Activated CD8-positive, alpha-beta T cell treated with anti-CD3 and anti-CD28 coated beads for 36 hours (primary cell): Measurements from ENCODE around the gene YTHDF1. TPM values are rescaled to one million over a fixed set of nuclear protein-coding genes. Genes with fewer than 3 reads are reported as not detected.

Experiments used
- ATAC-seq: fragments of 200-7000 bp; cut with Tn5 transposase; one replicate; pipeline ENCODE4 v1.10.0; 2021; ENCODE audit warnings: mild to moderate bottlenecking, moderate library complexity
- CTCF ChIA-PET: fragments of 350-600 bp; sonication (Branson Sonifier 250); formaldehyde crosslinking; loops from one replicate; lab custom pipeline; 2021; ENCODE audit warnings: antibody characterized with exemption; lab: Charles Lee
- POLR2A ChIA-PET: fragments of 350-600 bp; sonication (Branson Sonifier 250); formaldehyde crosslinking; loops from one replicate; lab custom pipeline; 2021; ENCODE audit warnings: antibody characterized with exemption; lab: Charles Lee
- DNase-seq: peaks from one replicate; pipeline ENCODE4 v3.0.0-alpha.2; 2020
- H3K27ac Mint-ChIP-seq: one replicate; pipeline ENCODE4 v1.8.0; 2021; ENCODE audit warnings: mild to moderate bottlenecking, mixed read lengths
- H3K27me3 Mint-ChIP-seq: one replicate; pipeline ENCODE4 v1.8.0; 2021; ENCODE audit warnings: mixed read lengths
- H3K36me3 Mint-ChIP-seq: one replicate; pipeline ENCODE4 v1.8.0; 2021; ENCODE audit warnings: low read depth, mixed read lengths
- H3K4me1 Mint-ChIP-seq: one replicate; pipeline ENCODE4 v1.8.0; 2021; ENCODE audit warnings: low read depth, mixed read lengths
- H3K4me3 Mint-ChIP-seq: one replicate; pipeline ENCODE4 v1.8.0; 2021; ENCODE audit warnings: mild to moderate bottlenecking, moderate library complexity, mixed read lengths
- H3K9me3 Mint-ChIP-seq: one replicate; pipeline ENCODE4 v1.8.0; 2021; ENCODE audit warnings: mixed read lengths
- intact Hi-C: fragments of 100-400 bp; cut with micrococcal nuclease; formaldehyde crosslinking; loops from one replicate; pipeline ENCODE4 v1.10.0; 2022
- total RNA-seq, 2 experiments: library from RNA; stranded (reverse); gene quantifications; one replicate each; pipeline ENCODE4 v1.2.3, GENCODE V29; 2021
- TF ChIP-seq, protein P1 (sequence below): fragments of 200-600 bp; IDR thresholded peaks from one replicate; pipeline ENCODE4 v1.8.0; 2022; ENCODE audit warnings: antibody characterized with exemption, mild to moderate bottlenecking

The YTHDF1 gene
- total RNA-seq, 2 experiments from 2014 or later: 31.0 TPM

DNA sequence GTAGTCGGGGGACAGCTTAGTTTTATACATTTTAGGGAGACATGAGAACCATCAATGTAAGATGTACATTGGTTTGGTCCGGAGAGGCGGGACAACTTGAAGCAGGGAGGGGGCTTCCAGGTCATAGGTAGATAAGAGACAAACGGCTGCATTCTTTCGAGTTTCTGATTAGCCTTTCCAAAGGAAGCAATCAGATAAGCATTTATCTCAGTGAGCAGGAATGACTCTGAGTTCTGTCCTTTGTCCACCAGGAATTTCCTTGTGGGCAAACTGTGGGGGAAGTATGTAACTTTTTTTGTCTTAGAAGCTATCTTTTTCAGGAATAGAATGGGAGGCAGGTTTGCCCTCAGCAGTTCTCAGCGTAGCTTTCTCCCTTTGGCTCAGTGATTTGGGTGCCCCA, 1.4 kb downstream of the YTHDF1 start:
- intact Hi-C loops: no loop called here
- peaks cover 55% of the 10 kb centered on the region for H3K4me1 Mint-ChIP-seq
- POLR2A ChIA-PET: interaction anchor here (0.6 to 3.0 kb wide), 7 partner anchors 8 to 1044 kb away, joined by 3 to 13 read pairs (median 4); no protein-coding TSS in a partner anchor
- H3K4me3 Mint-ChIP-seq: peak overlapping the region; percentile 91
- H3K9me3 Mint-ChIP-seq: no peaks in the 10 kb centered on the region
- H3K36me3 Mint-ChIP-seq: peaks cover 42% of the 10 kb centered on the region
- H3K27ac Mint-ChIP-seq: peak overlapping the region; percentile 88
- CTCF ChIA-PET: interaction anchor here (1.0 to 7.7 kb wide), 8 partner anchors 10 to 242 kb away, joined by 3 to 82 read pairs (median 5); partner anchors contain the start of gene BIRC7
- no peaks in the 10 kb centered on the region for H3K27me3 Mint-ChIP-seq
- TF ChIP-seq, protein P1, sequence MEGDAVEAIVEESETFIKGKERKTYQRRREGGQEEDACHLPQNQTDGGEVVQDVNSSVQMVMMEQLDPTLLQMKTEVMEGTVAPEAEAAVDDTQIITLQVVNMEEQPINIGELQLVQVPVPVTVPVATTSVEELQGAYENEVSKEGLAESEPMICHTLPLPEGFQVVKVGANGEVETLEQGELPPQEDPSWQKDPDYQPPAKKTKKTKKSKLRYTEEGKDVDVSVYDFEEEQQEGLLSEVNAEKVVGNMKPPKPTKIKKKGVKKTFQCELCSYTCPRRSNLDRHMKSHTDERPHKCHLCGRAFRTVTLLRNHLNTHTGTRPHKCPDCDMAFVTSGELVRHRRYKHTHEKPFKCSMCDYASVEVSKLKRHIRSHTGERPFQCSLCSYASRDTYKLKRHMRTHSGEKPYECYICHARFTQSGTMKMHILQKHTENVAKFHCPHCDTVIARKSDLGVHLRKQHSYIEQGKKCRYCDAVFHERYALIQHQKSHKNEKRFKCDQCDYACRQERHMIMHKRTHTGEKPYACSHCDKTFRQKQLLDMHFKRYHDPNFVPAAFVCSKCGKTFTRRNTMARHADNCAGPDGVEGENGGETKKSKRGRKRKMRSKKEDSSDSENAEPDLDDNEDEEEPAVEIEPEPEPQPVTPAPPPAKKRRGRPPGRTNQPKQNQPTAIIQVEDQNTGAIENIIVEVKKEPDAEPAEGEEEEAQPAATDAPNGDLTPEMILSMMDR: no peak
- no peak for DNase-seq
- no peak for ATAC-seq

DNA sequence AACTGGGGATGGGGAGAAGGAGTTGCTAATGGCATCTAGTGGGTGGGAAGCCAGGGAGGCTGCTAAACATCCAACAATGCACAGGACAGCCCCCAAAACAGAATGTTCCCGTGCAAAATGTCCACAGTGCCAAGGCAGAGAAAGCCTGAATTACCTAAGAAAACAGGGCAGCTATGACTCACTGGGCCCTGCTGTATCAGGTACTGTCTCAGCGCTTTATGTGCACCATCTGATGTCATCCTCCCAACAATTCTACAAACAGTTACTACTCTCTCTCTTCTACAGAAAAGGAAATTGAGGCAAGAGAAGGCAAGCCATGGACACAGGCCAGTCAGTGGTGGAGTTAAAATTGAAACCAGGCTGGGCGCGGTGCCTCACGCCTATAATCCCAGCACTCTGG, 3.1 kb downstream of the YTHDF1 start:
- CTCF ChIA-PET: interaction anchor here (0.9 to 7.7 kb wide), 3 partner anchors 12 to 97 kb away, joined by 3 to 82 read pairs (median 10); partner anchors contain the start of gene BIRC7
- Mint-ChIP-seq H3K4me1 (peaks cover 57% of the 10 kb centered on the region), H3K27me3 (no peaks in the 10 kb centered on the region), H3K9me3 (no peaks in the 10 kb centered on the region), H3K4me3 (no peak overlapping the region), H3K36me3 (peaks cover 44% of the 10 kb centered on the region), H3K27ac (peak overlapping the region; percentile 62)
- TF ChIP-seq, protein P1: no peak
- intact Hi-C loops: no loop called here
- POLR2A ChIA-PET: interaction anchor here (0.6 kb wide), 1 partner anchor 455 kb away, joined by 3 read pairs; no protein-coding TSS in a partner anchor
- no peak for DNase-seq
- no peak for ATAC-seq

DNA sequence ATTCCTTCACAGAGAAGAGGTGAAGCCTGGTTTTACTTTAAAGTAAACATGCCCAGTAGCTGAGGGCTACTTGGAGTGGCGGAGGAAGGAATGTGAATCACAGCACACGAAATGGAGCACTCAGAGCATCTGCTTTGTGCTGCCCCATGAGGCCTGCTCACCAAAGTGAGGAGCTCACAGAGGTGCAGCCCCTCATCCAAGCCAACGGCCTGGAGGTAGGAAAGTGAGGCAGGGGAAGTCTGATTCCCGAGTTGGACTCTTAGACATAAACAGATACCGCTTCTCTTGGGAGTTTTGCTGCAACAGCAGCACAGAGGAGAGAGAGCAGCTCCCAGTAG, 3.6 kb downstream of the YTHDF1 start:
- peaks cover 45% of the 10 kb centered on the region for H3K36me3 Mint-ChIP-seq
- no peak for DNase-seq
- CTCF ChIA-PET: interaction anchor here (0.9 to 7.7 kb wide), 3 partner anchors 12 to 98 kb away, joined by 3 to 82 read pairs (median 10); partner anchors contain the start of gene BIRC7
- no peak overlapping the region for H3K4me3 Mint-ChIP-seq
- peak overlapping the region; percentile 66 for H3K27ac Mint-ChIP-seq
- H3K4me1 Mint-ChIP-seq: peaks cover 57% of the 10 kb centered on the region
- intact Hi-C loops: no loop called here
- POLR2A ChIA-PET: interaction anchor here (0.6 kb wide), 2 partner anchors 455 to 840 kb away, joined by 3 read pairs; no protein-coding TSS in a partner anchor
- H3K9me3 Mint-ChIP-seq: no peaks in the 10 kb centered on the region
- TF ChIP-seq, protein P1: no peak
- ATAC-seq: no peak
- no peaks in the 10 kb centered on the region for H3K27me3 Mint-ChIP-seq

DNA sequence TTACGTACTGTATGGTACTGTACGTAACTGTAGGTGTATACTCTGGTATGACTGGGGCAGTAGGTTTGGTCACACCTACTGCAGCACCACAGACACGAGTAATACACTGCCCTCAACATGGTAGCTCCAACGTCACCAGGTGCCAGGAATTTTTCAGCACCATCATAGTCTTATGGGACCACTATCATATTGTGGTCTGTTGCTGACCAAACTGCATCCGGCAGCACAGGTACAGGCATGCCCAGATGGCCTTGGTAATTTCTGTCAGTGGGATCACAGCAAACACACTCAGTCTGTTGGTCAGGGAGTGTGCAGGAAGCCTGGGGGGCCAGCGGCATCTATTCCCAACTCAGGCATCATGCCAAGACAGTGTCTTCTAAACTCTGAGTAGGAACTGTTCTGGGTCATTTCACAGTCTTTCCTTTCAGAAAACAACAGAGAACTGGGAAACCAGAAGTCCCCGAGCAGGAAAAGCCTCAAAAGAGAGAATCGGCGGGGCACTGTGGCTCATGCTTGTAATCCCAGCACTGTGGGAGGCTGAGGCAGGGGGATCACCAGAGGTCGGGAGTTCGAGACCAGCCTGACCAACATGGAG, 5.8 kb downstream of the YTHDF1 start:
- ATAC-seq: no peak
- Mint-ChIP-seq H3K27ac (peak overlapping the region; percentile 38), H3K27me3 (no peaks in the 10 kb centered on the region), H3K36me3 (peaks cover 49% of the 10 kb centered on the region), H3K9me3 (no peaks in the 10 kb centered on the region), H3K4me1 (peaks cover 56% of the 10 kb centered on the region), H3K4me3 (no peak overlapping the region)
- ChIA-PET CTCF (interaction anchor here (7.7 kb wide), 1 partner anchor 14 kb away, joined by 82 read pairs; no protein-coding TSS in a partner anchor), POLR2A (interaction anchor here (1.7 kb wide), 1 partner anchor 29 kb away, joined by 4 read pairs; no protein-coding TSS in a partner anchor)
- intact Hi-C loops: no loop called here
- no peak for DNase-seq
- TF ChIP-seq, protein P1: no peak
